HepG2 (cell line): ENCODE results near the gene SLC6A4. TPM values are rescaled to one million over a fixed set of nuclear protein-coding genes. Genes with fewer than 3 reads are reported as not detected.

Experiments used
- ATF7-NPFF ChIP-seq: sonication (generic); formaldehyde crosslinking; IDR thresholded peaks from 2 replicates; pipeline ENCODE4 v1.8.1; 2023; ENCODE audit warnings: mild to moderate bottlenecking, low read depth, missing genetic modification reagents, moderate library complexity
- CREM ChIP-seq, 2 experiments: sonication (generic) in 1 of 2; formaldehyde crosslinking in 1 of 2; IDR thresholded peaks; 2 replicates each; pipeline versions ENCODE4 v1.4.0 to v1.6.1; 2016 to 2020; ENCODE audit warnings: antibody characterized with exemption in 1 of 2, mild to moderate bottlenecking in 1 of 2, missing genetic modification reagents in 1 of 2
- KDM5B ChIP-seq: sonication (generic); formaldehyde crosslinking; IDR thresholded peaks from 2 replicates; pipeline ENCODE4 v1.4.0; 2020; ENCODE audit warnings: missing genetic modification reagents, mild to moderate bottlenecking, borderline replicate concordance
- MAFG ChIP-seq: sonication (generic); formaldehyde crosslinking; IDR thresholded peaks from 2 replicates; pipeline ENCODE4 v1.5.1; 2020; ENCODE audit warnings: mild to moderate bottlenecking, missing genetic modification reagents
- MED1 ChIP-seq: sonication (generic); formaldehyde crosslinking; IDR thresholded peaks from 2 replicates; pipeline ENCODE4 v1.4.0; 2020; ENCODE audit warnings: missing genetic modification reagents
- NCOR1 ChIP-seq: fragments of 200-600 bp; sonication (generic); IDR thresholded peaks from 2 replicates; pipeline ENCODE4 v1.7.0; 2017; ENCODE audit warnings: antibody characterized with exemption, low read length, borderline replicate concordance
- NFIC ChIP-seq: IDR thresholded peaks from 2 replicates; pipeline ENCODE4 v1.6.1; 2012; ENCODE audit warnings: mild to moderate bottlenecking, low read length, inconsistent platforms
- NR3C1 ChIP-seq: sonication (generic); formaldehyde crosslinking; IDR thresholded peaks from 2 replicates; pipeline ENCODE4 v1.4.0; 2020; ENCODE audit warnings: missing genetic modification reagents
- POLR2A ChIP-seq, 2 experiments: IDR thresholded peaks; 2 replicates each; pipeline ENCODE4 v1.6.1; 2011; ENCODE audit warnings: low read depth in 2 of 2, low read length in 2 of 2, mild to moderate bottlenecking in 1 of 2, moderate library complexity in 1 of 2; ENCODE audit not compliant: insufficient read depth in 1 of 2
- SP1 ChIP-seq, 2 experiments: fragments of 450-650 bp in 1 of 2; sonication (generic) in 1 of 2; formaldehyde crosslinking in 1 of 2; IDR thresholded peaks; 2 replicates each; pipeline versions ENCODE4 v1.4.0 to v1.6.1; 2016 to 2020; ENCODE audit warnings: missing genetic modification reagents in 1 of 2
- TAF1 ChIP-seq: sonication (generic); formaldehyde crosslinking; IDR thresholded peaks from 2 replicates; pipeline ENCODE4 v1.4.0; 2020; ENCODE audit warnings: missing genetic modification reagents
- TGIF2 ChIP-seq: IDR thresholded peaks from 2 replicates; pipeline ENCODE4 v1.6.1; 2016; ENCODE audit warnings: control low read depth, missing compliant biosample characterization
- ZKSCAN1 ChIP-seq: fragments of 150-350 bp; IDR thresholded peaks from 2 replicates; pipeline ENCODE4 v1.6.1; 2014; ENCODE audit warnings: low read length
- ZNF562 ChIP-seq: sonication (generic); formaldehyde crosslinking; IDR thresholded peaks from 2 replicates; pipeline ENCODE4 v1.8.0; 2022; ENCODE audit warnings: missing genetic modification reagents, borderline replicate concordance
- ZNF572 ChIP-seq: sonication (generic); formaldehyde crosslinking; IDR thresholded peaks from 2 replicates; pipeline ENCODE4 v1.5.1; 2020; ENCODE audit warnings: mild to moderate bottlenecking, missing genetic modification reagents
- ZSCAN29 ChIP-seq: sonication (generic); formaldehyde crosslinking; conservative IDR thresholded peaks from 2 replicates; pipeline ENCODE4 v1.4.0; 2020; ENCODE audit warnings: mild to moderate bottlenecking, missing genetic modification reagents
- polyA plus RNA-seq, 8 experiments: library from polyadenylated mRNA; depleted of rRNA in 3 of 8; stranded (reverse) in 7 of 8; unstranded in 1 of 8; fragments of >200 nt; fragmentation: Illumina TruSeq in 4 of 8; extraction: Trizol in 4 of 8; gene quantifications; 2 replicates each; pipeline versions ENCODE4 v1.2.1 to v1.2.3, GENCODE V29; 2011 to 2016; ENCODE audit warnings: low read depth in 4 of 8, missing spikeins in 1 of 8, mixed read lengths in 1 of 8; ENCODE audit not compliant: insufficient read depth in 1 of 8
- total RNA-seq, 5 experiments: library from RNA; depleted of rRNA; stranded (reverse); fragments of >200 nt; fragmentation: Illumina TruSeq; extraction: Trizol; gene quantifications; 2 replicates each; pipeline ENCODE4 v1.2.3, GENCODE V29; 2016; ENCODE audit warnings: low read depth in 1 of 5
- TF ChIP-seq, protein P1 (sequence below): sonication (generic); formaldehyde crosslinking; IDR thresholded peaks from 2 replicates; pipeline ENCODE4 v1.4.0; 2020; ENCODE audit warnings: missing genetic modification reagents
- TF ChIP-seq, protein P2 (sequence below): sonication (generic); formaldehyde crosslinking; IDR thresholded peaks from 2 replicates; pipeline ENCODE4 v1.9.0; 2021; ENCODE audit warnings: missing genetic modification reagents, mild to moderate bottlenecking, borderline replicate concordance
- TF ChIP-seq, protein P3 (sequence below): sonication (generic); formaldehyde crosslinking; IDR thresholded peaks from 2 replicates; pipeline ENCODE4 v1.8.0; 2022; ENCODE audit warnings: mild to moderate bottlenecking, missing genetic modification reagents; ENCODE audit not compliant: insufficient replicate concordance
- TF ChIP-seq, protein P4 (sequence below): sonication (generic); formaldehyde crosslinking; IDR thresholded peaks from 2 replicates; pipeline ENCODE4 v1.4.0; 2020; ENCODE audit warnings: missing genetic modification reagents

The SLC6A4 gene
- total and polyA plus RNA-seq, 2 of the 13 experiments (the other 11 are each of a cell fraction or from before 2014, with no cell fraction given) = 7.6 to 20.3 TPM

DNA sequence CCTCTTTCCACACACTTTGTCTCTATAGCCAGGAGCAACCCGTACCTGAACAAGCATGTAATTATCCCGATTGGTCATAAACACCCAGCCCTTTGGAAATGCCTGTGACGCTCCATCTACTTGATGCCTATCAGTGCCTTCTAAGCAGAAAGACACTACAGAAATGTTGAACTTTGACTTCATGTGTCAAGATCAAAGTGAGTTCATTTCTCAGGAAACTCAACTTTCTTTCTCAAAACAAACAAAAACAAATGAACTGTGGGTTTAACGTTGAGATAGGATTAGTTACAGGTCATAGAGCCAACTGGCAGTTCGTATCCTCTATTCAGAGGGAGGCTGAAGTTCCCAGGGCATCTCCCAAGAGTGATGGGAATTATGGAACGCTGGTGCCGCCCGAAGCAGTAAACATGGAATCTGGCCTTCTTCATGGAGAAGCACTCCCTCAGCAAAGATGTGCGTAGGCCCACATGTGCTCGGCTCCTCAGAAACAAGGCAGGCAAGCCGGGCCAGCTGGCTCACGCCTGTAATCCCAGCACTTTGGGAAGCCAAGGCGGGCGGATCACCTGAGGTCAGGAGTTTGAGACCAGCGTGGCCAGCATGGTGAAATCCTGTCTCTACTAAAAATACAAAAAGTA lies 9.5 kb downstream of the SLC6A4 start (continued):
- TF ChIP-seq MAFG (CRISPR knock-in tag) (no peak), CREM (IDR thresholded peaks at IDR 0.05) (peak; percentile 80), CREM (CRISPR knock-in tag; IDR thresholded peaks at IDR 0.05) (no peak), MED1 (CRISPR knock-in tag) (peak; percentile 65), ZNF572 (CRISPR knock-in tag) (no peak), SP1 (IDR thresholded peaks at IDR 0.05) (no peak), SP1 (CRISPR knock-in tag; IDR thresholded peaks at IDR 0.05) (no peak), KDM5B (CRISPR knock-in tag) (no peak), ATF7-NPFF (no peak), POLR2A (IDR thresholded peaks at IDR 0.05; ENCODE audit: insufficient read depth in 1 of 2, low read depth in 2 of 2, low read length in 2 of 2) (peak; percentile 41 to 70; a peak in 3 of 4 replicates), TAF1 (0 out of 2 replicates have a peak, but pooled peaks have one; percentile 2), TGIF2 (CRISPR knock-in tag) (no peak), ZNF562 (CRISPR knock-in tag) (no peak), NR3C1 (no peak), ZSCAN29 (CRISPR knock-in tag) (no peak), NFIC (peak; percentile 44; the same call in 1 of the 2 replicates), ZKSCAN1 (no peak), NCOR1 (peak; percentile 87)
- TF ChIP-seq, protein P1, sequence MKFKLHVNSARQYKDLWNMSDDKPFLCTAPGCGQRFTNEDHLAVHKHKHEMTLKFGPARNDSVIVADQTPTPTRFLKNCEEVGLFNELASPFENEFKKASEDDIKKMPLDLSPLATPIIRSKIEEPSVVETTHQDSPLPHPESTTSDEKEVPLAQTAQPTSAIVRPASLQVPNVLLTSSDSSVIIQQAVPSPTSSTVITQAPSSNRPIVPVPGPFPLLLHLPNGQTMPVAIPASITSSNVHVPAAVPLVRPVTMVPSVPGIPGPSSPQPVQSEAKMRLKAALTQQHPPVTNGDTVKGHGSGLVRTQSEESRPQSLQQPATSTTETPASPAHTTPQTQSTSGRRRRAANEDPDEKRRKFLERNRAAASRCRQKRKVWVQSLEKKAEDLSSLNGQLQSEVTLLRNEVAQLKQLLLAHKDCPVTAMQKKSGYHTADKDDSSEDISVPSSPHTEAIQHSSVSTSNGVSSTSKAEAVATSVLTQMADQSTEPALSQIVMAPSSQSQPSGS = no peak
- TF ChIP-seq, protein P2, sequence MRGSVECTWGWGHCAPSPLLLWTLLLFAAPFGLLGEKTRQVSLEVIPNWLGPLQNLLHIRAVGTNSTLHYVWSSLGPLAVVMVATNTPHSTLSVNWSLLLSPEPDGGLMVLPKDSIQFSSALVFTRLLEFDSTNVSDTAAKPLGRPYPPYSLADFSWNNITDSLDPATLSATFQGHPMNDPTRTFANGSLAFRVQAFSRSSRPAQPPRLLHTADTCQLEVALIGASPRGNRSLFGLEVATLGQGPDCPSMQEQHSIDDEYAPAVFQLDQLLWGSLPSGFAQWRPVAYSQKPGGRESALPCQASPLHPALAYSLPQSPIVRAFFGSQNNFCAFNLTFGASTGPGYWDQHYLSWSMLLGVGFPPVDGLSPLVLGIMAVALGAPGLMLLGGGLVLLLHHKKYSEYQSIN (CRISPR knock-in tag) = no peak
- TF ChIP-seq, protein P3, sequence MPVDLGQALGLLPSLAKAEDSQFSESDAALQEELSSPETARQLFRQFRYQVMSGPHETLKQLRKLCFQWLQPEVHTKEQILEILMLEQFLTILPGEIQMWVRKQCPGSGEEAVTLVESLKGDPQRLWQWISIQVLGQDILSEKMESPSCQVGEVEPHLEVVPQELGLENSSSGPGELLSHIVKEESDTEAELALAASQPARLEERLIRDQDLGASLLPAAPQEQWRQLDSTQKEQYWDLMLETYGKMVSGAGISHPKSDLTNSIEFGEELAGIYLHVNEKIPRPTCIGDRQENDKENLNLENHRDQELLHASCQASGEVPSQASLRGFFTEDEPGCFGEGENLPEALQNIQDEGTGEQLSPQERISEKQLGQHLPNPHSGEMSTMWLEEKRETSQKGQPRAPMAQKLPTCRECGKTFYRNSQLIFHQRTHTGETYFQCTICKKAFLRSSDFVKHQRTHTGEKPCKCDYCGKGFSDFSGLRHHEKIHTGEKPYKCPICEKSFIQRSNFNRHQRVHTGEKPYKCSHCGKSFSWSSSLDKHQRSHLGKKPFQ (CRISPR knock-in tag) = no peak
- TF ChIP-seq, protein P4, sequence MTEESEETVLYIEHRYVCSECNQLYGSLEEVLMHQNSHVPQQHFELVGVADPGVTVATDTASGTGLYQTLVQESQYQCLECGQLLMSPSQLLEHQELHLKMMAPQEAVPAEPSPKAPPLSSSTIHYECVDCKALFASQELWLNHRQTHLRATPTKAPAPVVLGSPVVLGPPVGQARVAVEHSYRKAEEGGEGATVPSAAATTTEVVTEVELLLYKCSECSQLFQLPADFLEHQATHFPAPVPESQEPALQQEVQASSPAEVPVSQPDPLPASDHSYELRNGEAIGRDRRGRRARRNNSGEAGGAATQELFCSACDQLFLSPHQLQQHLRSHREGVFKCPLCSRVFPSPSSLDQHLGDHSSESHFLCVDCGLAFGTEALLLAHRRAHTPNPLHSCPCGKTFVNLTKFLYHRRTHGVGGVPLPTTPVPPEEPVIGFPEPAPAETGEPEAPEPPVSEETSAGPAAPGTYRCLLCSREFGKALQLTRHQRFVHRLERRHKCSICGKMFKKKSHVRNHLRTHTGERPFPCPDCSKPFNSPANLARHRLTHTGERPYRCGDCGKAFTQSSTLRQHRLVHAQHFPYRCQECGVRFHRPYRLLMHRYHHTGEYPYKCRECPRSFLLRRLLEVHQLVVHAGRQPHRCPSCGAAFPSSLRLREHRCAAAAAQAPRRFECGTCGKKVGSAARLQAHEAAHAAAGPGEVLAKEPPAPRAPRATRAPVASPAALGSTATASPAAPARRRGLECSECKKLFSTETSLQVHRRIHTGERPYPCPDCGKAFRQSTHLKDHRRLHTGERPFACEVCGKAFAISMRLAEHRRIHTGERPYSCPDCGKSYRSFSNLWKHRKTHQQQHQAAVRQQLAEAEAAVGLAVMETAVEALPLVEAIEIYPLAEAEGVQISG (CRISPR knock-in tag) = peak; percentile 16; the same call in 1 of the 2 replicates
